Kasumi-1 (cell line): Measurements from ENCODE around the gene RALGAPA1.
"Not testable (repeated sequence)": the region's sequence is repeated elsewhere in the genome, so short reads cannot be mapped to it uniquely, and the experiment has no call there.

Source experiments
- DNase-seq, 2 experiments: peaks; one replicate each; lab custom pipeline; 2025; lab: John Stamatoyannopoulos, UW

The RALGAPA1 gene

DNA sequence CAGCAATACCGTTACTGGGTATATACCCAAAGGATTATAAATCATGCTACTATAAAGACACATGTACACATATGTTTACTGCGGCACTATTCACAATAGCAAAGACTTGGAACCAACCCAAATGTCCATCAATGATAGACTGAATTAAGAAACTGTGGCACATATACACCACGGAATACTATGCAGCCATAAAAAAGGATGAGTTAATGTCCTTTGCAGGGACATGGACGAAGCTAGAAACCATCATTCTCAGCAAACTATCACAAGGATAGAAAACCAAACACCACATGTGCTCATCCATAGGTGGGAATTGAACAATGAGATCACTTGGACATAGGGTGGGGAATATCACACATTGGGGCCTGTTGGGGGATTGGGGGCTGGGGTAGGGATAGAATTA lies 187.1 kb downstream of the RALGAPA1 start:
- DNase-seq = not testable (repeated sequence)

DNA sequence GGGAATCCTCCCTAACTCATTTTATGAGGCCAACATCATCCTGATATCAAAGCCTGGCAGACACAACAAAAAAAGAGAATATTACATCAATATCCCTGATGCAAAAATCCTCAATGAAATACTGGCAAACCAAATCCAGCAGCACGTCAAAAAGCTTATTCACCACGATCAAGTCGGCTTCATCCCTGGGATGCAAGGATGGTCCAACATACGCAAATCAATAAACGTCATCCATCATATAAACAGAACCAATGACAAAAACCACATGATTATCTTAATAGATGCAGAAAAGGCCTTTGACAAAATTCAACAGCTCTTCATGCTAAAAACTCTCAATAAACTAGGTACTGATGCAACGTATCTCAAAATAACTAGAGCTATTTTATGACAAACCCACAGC lies 189.1 kb downstream of the RALGAPA1 start:
- DNase-seq = not testable (repeated sequence)

DNA sequence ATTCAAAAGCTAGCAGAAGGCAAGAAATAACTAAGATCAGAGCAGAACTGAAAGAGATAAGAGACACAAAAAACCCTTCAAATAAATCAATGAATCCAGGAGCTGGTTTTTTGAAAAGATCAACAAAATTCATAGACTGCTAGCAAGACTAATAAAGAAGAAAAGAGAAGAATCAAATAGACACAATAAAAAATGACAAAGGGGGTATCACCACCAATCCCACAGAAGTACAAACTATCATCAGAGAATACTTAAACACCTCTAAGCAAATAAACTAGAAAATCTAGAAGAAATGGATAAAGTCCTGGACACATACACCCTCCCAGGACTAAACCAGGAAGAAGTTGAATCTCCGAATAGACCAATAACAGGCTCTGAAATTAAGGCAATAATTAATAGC lies 189.6 kb downstream of the RALGAPA1 start:
- not testable (repeated sequence) for DNase-seq

DNA sequence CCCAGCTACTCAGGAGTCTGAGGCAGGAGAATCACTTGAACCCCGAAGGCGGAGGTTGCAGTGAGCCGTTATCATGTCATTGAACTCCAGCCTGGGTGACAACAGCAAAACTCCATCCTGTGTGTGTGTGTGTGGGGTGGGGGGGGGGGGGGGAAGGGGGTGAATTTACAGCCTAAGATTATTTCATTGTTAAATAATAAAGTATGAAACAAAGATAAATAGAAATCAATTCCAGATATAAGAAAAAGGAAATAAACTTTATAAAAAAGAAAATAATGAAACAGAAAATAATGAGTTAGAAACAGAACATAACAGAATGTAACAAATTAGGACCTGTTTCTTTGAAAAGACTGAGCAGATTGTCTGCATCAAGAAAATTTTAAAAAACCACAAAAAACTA lies 191.6 kb downstream of the RALGAPA1 start:
- DNase-seq = no peak

DNA sequence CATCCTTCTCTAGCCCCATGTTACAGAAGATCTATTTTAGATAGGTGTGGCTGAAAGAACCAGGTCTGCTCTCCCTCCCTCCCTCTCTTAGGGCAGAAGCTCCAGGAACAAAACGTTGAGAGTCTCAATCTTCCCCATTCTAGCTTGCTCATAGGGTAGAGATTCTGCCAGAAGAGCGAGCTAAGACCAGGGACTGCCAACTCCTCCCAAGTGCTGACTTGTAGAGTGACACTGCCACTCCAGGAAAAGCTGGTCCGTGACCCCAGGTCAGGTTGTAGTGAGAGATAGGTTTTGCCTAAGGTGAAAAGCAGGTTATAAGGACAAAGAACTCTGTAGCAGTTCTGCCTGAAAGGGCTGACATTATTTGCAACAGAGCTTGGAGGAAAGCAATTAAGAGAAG lies 201.7 kb downstream of the RALGAPA1 start:
- no peak for DNase-seq

DNA sequence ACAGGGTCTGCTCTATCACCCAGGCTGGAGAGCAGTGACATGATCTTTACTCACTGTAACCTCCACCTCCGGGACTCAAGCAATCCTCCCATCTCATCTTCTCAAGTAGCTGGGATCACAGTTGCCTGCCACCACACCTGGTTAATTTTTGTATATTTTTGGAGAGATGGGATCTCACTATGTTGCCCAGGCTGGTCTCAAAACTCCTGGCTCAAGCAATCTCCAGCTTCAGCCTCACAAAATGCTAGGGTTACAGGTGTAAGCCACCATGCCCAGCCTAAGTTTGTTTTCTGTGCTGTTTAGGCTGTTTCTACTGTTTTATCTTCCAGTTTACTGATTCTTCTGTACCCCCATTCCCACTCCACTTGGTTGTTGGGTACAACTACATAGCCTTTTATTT lies 208.8 kb downstream of the RALGAPA1 start:
- no peak for DNase-seq

DNA sequence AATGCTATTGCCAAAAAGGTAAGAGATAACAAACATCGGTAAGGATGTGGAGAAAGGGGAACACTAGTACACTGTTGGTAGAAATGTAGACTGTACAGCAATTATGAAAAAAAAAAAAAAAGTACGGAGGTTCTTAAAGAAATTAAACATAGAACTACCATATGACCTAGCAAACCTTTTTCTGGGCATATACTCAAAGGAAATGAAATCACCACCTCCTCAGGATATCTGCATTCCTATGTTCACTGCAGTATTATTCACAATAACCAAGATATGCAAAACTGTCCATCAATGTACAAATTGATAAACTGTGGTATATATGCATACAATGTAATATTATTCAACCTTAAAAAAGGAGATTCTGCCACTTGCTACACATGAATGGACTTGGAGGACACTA lies 214.5 kb downstream of the RALGAPA1 start:
- no peak for DNase-seq

DNA sequence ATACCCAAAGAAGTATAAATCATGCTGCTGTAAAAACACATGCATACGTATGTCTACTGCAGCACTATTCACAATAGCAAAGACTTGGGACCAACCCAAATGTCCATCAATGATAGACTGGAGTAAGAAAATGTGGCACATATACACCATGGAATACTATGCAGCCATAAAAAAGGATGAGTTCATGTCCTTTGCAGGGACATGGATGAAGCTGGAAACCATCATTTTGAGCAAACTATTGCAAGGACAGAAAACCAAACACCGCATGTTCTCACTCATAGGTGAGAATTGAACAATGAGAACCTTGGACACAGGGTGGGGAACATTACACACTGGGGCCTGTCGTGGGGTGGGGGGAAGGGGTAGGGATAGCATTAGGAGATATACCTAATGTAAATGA lies 221.7 kb downstream of the RALGAPA1 start:
- DNase-seq = not testable (repeated sequence)

DNA sequence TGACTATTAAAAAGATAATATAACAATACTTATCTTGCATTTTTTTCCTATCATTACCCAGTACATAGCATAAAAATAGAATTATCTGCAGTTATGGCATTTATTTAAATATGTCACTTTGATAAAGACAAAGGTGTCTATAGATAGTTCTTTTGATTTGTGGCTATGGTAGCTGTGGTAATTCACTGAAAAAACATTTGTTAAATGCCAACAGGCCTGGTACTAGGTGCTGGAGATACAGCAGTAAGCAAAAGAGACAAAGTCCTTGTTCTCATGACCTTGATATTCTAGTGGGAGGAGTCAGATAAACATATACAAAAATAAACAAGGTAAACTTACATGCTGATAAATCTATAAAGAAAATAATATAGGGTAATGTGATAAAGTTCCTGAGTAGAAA lies 230.5 kb downstream of the RALGAPA1 start:
- DNase-seq = no peak

DNA sequence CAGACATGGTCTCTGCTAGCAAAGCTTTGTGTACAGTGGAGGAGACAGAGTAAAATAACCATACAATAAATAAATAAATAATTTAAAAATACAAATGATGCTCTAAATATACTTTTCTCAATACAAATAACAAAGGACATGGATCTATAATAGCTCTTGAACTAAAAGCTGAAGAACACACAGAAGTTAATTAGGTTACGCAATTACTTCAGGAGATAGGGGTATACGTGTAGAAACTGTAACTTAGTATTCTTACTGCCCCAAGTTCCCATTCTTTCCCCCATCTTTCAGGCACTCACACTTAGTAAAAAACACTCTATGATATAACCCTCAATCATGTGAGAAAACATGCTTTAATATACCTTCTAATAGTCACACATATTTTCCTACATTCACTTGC lies 231.0 kb downstream of the RALGAPA1 start:
- no peak for DNase-seq

DNA sequence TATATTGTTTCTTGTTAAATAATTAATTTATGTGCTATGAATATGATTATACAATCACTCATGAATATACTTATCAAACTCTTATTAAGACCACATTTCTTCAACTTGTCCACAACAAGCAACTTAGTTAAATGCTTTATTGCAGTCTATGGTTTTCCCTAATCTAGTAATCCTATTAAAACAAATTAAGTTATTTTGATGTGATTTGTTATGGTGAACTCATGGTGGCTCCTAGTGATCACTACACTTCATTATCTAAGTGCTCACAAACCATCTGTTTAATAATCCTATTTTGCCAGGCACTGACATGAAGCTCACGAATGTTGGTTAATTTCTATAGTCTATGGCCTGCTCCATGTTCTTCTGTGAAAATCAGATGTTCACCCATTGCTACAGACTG lies 232.2 kb downstream of the RALGAPA1 start:
- DNase-seq = no peak

DNA sequence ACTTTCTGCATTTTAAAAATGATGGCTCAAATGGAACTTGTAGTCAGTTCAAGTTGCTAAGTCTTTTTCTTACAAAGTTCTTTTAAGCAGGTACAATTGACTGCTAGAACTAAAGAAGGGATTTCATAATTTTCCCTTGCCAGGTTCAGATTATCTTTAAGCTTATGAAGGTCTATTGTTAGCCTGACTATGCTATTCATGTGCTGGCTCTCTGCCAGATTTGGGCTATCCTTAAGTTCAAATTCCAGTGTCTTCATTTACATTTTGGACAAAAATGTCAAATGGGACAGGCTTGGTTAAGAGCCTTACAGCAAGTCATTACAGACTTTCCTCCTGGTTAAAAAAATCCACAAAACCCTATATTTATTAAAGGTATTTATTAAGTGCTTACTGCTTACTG lies 232.8 kb downstream of the RALGAPA1 start:
- DNase-seq = no peak

DNA sequence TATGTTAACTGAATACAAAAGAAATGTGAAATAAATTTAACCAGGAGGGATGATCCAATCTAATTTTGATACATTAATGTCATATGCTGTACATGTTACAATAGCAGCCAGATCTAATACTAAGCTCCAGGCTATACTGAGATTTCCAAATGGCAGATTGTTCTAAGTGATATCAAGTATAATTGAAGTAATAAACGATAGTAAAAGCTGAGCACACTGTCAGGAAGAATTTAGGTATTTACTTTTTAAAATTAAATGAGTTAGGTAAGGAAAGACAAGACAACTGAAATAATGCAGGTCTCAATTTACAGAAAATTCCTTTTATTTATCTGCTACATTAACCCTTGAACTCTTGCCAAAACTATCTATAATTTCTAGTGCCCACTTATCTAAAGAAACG lies 235.2 kb downstream of the RALGAPA1 start:
- DNase-seq = no peak

DNA sequence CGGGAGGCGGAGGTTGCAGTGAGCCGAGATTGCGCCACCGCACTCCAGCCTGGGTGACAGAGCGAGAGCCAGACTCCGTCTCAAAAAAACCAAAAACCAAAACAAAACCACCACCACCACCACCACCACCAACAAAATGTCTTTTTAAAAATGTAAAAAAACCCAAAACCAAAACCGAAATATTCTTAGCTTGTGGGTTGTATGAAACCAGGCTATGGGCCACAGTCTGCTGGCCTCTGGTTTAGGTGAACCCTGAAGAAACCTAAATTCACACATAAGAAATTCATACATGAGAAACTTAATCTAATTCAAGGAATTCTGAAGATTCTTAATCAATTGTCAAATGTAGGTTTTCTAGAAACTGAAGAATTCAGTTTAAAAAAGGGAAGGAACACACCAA lies 237.5 kb downstream of the RALGAPA1 start:
- DNase-seq = no peak

DNA sequence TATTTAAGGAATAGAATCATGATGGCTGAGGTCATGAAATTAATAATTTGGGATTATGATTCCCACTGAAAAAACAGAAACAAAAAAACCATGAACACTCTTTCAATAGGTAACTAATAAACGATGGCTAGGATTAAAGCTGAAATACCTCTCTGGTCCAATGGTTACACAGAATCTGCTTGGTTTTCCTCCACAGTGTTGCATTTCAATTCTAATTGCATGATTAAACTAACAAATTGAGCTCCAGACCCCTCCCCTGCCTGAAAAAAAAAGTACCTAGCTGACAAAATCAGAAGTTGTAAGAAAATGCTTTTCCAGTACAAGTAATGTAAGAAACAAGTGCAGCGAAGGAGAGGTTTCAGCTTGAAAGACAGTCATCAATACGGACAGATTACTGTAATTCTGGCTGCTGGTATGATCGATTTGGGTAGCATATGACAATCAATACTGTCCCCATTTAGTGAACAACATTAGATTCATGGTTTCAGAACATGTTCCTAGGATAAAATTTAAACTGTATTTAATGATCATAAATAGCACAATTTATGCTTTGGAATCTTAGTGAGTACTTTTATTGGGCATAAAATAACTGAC lies 243.1 kb downstream of the RALGAPA1 start:
- DNase-seq = no peak

DNA sequence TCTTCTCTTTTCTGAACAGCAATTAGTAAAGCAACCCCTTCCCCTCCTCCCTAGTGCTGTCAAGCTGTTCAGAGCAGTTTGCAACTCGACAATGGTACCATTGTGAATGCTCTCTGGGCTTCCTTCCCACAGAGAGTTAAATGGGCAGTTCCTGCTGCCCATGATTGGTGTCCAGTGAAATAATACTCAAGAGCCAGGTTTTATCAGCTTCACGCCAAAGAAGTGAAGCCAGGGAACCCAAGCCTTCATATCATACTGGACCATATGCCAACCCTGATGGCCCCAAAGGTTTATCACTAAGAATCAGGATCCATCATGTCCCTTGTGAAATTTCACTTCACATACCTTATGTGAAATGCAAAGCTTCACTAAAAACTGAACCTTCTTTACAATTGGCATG lies 250.4 kb downstream of the RALGAPA1 start:
- DNase-seq = no peak

DNA sequence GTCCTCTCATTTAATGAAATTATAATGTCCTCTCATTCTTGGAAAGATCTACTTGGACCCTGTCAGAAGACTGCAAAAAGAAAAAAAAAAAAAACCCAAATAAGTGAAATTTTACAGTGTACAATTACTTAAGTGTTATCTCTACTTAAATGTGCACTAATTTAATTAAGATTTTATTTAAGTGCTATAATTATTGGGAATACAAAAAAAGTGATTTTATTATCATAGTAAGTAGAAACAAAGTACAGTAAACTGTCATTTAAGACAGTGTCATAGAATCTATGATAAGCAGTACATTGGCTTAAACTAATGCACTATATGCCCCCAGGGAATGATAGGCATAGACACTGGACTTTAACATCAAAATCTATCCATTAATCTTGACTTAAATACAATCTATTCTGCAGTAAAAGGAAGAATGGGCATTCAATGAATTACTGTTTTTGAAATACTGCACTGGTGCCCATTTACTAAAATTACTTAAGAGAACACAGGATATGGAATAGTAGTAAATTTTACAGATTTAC lies 251.8 kb downstream of the RALGAPA1 start:
- DNase-seq = no peak

DNA sequence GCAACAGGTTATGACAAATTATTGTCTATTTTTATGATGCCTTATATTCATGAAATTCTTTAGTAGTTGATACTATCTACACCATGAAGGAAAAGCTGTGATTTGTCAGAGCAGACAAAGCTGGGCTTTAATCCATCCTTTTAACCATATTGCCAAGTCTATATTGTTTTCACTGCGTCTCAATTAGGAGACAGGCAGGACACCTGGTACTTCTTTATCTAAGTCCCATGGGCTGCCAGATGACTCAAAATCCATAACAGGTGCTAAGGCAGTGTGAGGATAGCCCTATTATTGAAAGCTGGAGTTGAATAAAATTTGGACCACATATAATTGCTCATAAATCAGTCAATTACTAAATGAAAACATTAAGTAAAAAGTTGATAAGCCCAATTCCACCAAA lies 252.5 kb downstream of the RALGAPA1 start:
- no peak for DNase-seq

DNA sequence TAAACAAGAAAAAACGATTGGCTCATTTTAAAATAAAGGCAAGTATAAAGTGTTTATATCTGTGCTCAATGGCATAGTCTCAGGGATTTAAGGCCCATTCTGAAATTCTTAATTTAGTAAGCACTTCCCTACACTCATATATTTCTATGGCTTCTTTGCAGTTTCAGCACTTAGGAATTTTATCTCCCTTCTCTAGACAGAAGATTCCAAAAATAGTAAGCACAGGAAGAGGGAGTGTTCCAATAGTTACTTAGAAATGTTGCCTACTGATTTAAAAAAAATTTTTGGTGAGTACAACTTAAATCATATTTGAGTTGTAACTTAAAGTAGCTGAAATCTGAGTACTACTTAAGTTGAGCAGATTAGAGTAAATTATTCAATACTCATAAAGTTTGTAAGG lies 255.3 kb downstream of the RALGAPA1 start:
- no peak for DNase-seq

DNA sequence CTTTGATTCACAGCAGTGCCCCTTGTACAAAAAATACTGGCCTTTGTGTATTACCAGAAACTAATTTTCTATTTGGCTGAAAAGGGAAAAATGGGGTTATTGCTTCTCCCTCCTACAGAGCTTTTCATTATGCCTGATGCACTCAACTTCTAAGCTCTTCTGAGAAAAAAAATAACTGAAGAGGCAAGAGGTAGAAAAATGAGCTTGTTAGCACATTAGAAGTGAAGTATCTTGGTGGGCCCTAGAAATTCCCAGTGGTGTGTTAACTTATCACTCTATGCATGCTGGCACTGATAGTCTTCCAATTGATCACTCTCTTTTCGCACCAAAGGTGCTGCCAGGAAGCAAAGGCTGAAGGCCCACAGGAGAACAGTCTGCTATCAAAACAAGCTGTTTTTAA lies 258.0 kb downstream of the RALGAPA1 start:
- DNase-seq = no peak

DNA sequence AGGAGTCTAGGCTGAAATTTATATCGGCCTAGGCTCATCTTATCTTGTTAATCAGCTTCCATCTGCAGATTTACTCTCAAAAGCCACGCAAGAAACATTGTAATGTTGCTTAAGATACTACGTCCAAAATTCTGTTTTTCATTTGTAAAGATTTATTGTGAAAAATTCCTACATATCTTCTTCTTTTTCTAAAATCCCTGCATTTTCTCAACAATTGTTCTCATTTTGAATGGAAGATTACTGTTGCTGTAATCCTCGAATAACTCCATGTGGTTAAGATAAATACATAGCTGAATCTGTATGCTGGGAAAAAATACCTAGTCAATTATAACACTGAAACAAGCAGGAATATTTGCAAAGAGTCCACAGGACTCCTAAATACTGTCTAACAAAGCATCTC lies 259.5 kb downstream of the RALGAPA1 start:
- DNase-seq = no peak

DNA sequence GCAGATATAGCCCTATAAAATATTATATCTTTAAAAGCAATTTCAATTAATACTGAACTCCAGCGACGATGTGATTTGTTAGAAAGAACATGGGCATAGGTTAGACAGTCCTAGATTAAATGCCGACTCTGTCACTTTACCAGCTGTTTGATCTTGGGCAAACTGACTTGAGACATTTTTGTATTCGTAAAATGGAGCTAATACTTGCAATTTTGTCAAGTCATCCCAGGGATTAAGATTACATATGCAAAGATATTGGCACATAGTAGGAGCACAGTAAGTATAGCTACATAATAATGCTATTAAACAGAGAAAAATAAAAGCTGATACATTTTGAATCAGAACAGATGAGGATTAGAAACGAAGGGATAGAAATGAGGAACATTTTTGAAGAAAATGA lies 266.1 kb downstream of the RALGAPA1 start:
- no peak for DNase-seq

DNA sequence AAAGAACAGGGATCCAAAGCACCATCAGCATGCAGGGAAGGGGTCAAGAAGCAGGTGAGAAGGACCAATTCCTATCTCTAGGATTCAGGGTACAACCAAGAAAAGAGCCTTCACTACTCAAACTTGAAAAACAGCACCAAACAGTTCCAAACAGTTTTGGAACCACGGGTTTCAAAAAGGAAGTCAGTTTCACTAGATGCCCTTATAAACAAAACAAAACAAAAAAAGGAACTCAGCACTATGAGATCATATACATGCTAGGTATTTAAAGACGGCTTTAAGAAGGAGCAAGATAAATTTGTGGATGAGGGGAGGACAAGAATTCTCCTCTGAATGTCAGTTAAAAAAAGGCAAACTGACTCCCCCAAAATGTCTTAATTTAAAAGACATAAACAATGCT lies 269.1 kb downstream of the RALGAPA1 start:
- DNase-seq = peak in 1 of 2 experiments; percentile 6

DNA sequence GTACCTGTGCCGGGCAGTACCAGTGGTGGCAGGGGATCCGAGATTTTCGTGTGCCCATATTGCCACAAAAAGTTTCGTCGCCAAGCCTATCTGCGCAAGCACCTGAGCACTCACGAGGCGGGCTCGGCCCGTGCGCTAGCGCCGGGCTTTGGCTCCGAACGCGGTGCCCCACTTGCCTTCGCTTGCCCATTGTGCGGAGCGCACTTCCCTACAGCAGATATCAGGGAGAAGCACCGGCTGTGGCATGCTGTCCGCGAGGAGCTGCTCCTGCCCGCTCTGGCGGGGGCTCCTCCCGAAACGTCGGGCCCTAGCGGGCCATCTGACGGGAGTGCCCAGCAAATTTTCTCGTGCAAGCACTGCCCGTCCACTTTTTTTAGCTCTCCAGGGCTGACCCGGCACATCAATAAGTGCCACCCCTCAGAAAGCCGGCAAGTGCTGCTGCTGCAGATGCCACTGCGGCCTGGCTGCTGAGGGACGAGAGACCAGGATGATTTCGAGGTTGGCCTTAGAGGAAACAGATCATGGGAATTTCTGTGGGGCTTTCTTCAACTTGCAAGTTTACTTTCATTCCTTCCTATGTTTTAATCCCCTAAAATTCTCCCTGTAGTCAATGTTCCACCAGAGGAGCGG lies 273.5 kb downstream of the RALGAPA1 start:
- no peak for DNase-seq
